Astrocyte of the cerebellum (primary cell): ENCODE measurements around the gene LRRIQ4.

Source experiments
- DNase-seq: peaks from one replicate; pipeline ENCODE4 v3.0.0-alpha.2; 2011; ENCODE audit warnings: low read depth
- H3K4me3 ChIP-seq: 2 replicates; pipeline ENCODE4 v1.5.1; 2011; ENCODE audit warnings: mild to moderate bottlenecking, low read depth, low read length, moderate library complexity
- CTCF ChIP-seq: IDR thresholded peaks from 2 replicates; pipeline ENCODE4 v1.5.1; 2012; ENCODE audit warnings: low read length, low read depth, moderate library complexity, mild to moderate bottlenecking; ENCODE audit errors: missing control alignments
- in situ Hi-C: cut with HindIII; loops from 2 replicates; pipeline ENCODE4 v1.10.0; 2017; ENCODE audit warnings: low sequenced_read_pairs

Gene LRRIQ4

GRCh38 chr3:169787120-169787519 lies 25.6 kb upstream of the LRRIQ4 start:
- in situ Hi-C loops: no loop called here
- no peak overlapping the region for H3K4me3 ChIP-seq
- DNase-seq: no peak
- TF ChIP-seq CTCF: no peak

- no peak overlapping the region for H3K4me3 ChIP-seq
- no peak for TF ChIP-seq CTCF
- DNase-seq: no peak
- in situ Hi-C loops: no loop called here
These were observed 24.9 kb upstream of the LRRIQ4 start for GRCh38 chr3:169787791-169788190.

- H3K4me3 ChIP-seq: no peak overlapping the region
- TF ChIP-seq CTCF: no peak
- in situ Hi-C loops: no loop called here
- DNase-seq: no peak
These were observed 22.5 kb upstream of the LRRIQ4 start for GRCh38 chr3:169790219-169790618.

- no peak for DNase-seq
- TF ChIP-seq CTCF: no peak
- in situ Hi-C loops: no loop called here
These were observed 21.8 kb upstream of the LRRIQ4 start for GRCh38 chr3:169790687-169791429.

GRCh38 chr3:169792359-169792758 lies 20.3 kb upstream of the LRRIQ4 start:
- no peak for DNase-seq
- in situ Hi-C loops: no loop called here
- no peak for TF ChIP-seq CTCF

More at GRCh38 chr3:169790687-169791429, 21.8 kb upstream of the LRRIQ4 start:
- H3K4me3 ChIP-seq: no peak overlapping the region

GRCh38 chr3:169804681-169805080 lies 8.0 kb upstream of the LRRIQ4 start:
- no peak for TF ChIP-seq CTCF

More at GRCh38 chr3:169792359-169792758, 20.3 kb upstream of the LRRIQ4 start:
- no peak overlapping the region for H3K4me3 ChIP-seq

More at GRCh38 chr3:169804681-169805080, 8.0 kb upstream of the LRRIQ4 start:
- H3K4me3 ChIP-seq: no peak overlapping the region
- in situ Hi-C loops: no loop called here
- no peak for DNase-seq
